Measurements from ENCODE around the gene TYMP.
"Not testable (repeated sequence)": the region's sequence is repeated elsewhere in the genome, so short reads cannot be mapped to it uniquely, and the experiment has no call there.

TYMP gene

GRCh38 chr22:50533856-50534711, 4.3 kb upstream of the TYMP start:
- H3K27ac ChIP-seq (ENCODE audit: low read depth, low read length); H3K9ac ChIP-seq (ENCODE audit: low read length): not testable (repeated sequence)
- peaks cover 21 to 79% of the 10 kb centered on the region in 2 donors for H3K27me3 ChIP-seq (ENCODE audit: control insufficient read depth in 1 of 2, insufficient read depth in 2 of 2, low read length in 2 of 2)

GRCh38 chr22:50532824-50533796, 3.3 kb upstream of the TYMP start:
- Histone ChIP-seq H3K9me3 (ENCODE audit: low read length) (no peaks in the 10 kb centered on the region), H3K27ac (ENCODE audit: low read depth, low read length) (no peak overlapping the region), H3K4me1 (ENCODE audit: insufficient read depth, low read length) (peaks cover 12% of the 10 kb centered on the region), H3K27me3 (ENCODE audit: control insufficient read depth in 1 of 2, insufficient read depth in 2 of 2, low read length in 2 of 2) (peaks cover 21 to 81% of the 10 kb centered on the region in 2 donors), H3K4me3 (ENCODE audit: low read depth in 1 of 2, low read length in 2 of 2) (no peak overlapping the region), H3K36me3 (ENCODE audit: insufficient read depth, low read length) (no peaks in the 10 kb centered on the region), H3K9ac (ENCODE audit: low read length) (no peak overlapping the region)

More at GRCh38 chr22:50533856-50534711, 4.3 kb upstream of the TYMP start:
- not testable (repeated sequence) for H3K36me3 ChIP-seq (ENCODE audit: insufficient read depth, low read length); H3K4me3 ChIP-seq (ENCODE audit: low read depth in 1 of 2, low read length in 2 of 2); H3K9me3 ChIP-seq (ENCODE audit: low read length)
- H3K4me1 ChIP-seq (ENCODE audit: insufficient read depth, low read length): peaks cover 12% of the 10 kb centered on the region

- Histone ChIP-seq H3K9me3 (ENCODE audit: low read length) (no peaks in the 10 kb centered on the region), H3K36me3 (ENCODE audit: insufficient read depth, low read length) (no peaks in the 10 kb centered on the region), H3K27me3 (ENCODE audit: control insufficient read depth in 1 of 2, insufficient read depth in 2 of 2, low read length in 2 of 2) (peaks cover 21 to 73% of the 10 kb centered on the region in 2 donors), H3K4me1 (ENCODE audit: insufficient read depth, low read length) (peaks cover 12% of the 10 kb centered on the region), H3K4me3 (ENCODE audit: low read depth in 1 of 2, low read length in 2 of 2) (peak overlapping the region; percentile 53 to 57), H3K9ac (ENCODE audit: low read length) (no peak overlapping the region), H3K27ac (ENCODE audit: low read depth, low read length) (peak overlapping the region; percentile 64)
Measured at GRCh38 chr22:50531962-50532674, 2.3 kb upstream of the TYMP start.

GRCh38 chr22:50531546-50531961, 1.7 kb upstream of the TYMP start:
- Histone ChIP-seq H3K9me3 (ENCODE audit: low read length) (no peaks in the 10 kb centered on the region), H3K4me3 (ENCODE audit: low read depth in 1 of 2, low read length in 2 of 2) (peak overlapping the region; percentile 53 to 57), H3K27me3 (ENCODE audit: control insufficient read depth in 1 of 2, insufficient read depth in 2 of 2, low read length in 2 of 2) (peaks cover 21 to 70% of the 10 kb centered on the region in 2 donors), H3K4me1 (ENCODE audit: insufficient read depth, low read length) (peaks cover 12% of the 10 kb centered on the region), H3K9ac (ENCODE audit: low read length) (no peak overlapping the region), H3K27ac (ENCODE audit: low read depth, low read length) (peak overlapping the region; percentile 64), H3K36me3 (ENCODE audit: insufficient read depth, low read length) (no peaks in the 10 kb centered on the region)

GRCh38 chr22:50530877-50531545, 1.2 kb upstream of the TYMP start:
- Histone ChIP-seq H3K27me3 (ENCODE audit: control insufficient read depth in 1 of 2, insufficient read depth in 2 of 2, low read length in 2 of 2) (peaks cover 21 to 64% of the 10 kb centered on the region in 2 donors), H3K9me3 (ENCODE audit: low read length) (no peaks in the 10 kb centered on the region), H3K36me3 (ENCODE audit: insufficient read depth, low read length) (no peaks in the 10 kb centered on the region), H3K9ac (ENCODE audit: low read length) (no peak overlapping the region), H3K27ac (ENCODE audit: low read depth, low read length) (peak overlapping the region; percentile 64), H3K4me1 (ENCODE audit: insufficient read depth, low read length) (peaks cover 12% of the 10 kb centered on the region), H3K4me3 (ENCODE audit: low read depth in 1 of 2, low read length in 2 of 2) (peak overlapping the region; percentile 53 to 57)

- Histone ChIP-seq H3K4me3 (ENCODE audit: low read depth in 1 of 2, low read length in 2 of 2) (peak overlapping the region; percentile 30 to 53), H3K36me3 (ENCODE audit: insufficient read depth, low read length) (no peaks in the 10 kb centered on the region), H3K9me3 (ENCODE audit: low read length) (no peaks in the 10 kb centered on the region), H3K4me1 (ENCODE audit: insufficient read depth, low read length) (peaks cover 12% of the 10 kb centered on the region), H3K27ac (ENCODE audit: low read depth, low read length) (peak overlapping the region; percentile 64), H3K9ac (ENCODE audit: low read length) (no peak overlapping the region), H3K27me3 (ENCODE audit: control insufficient read depth in 1 of 2, insufficient read depth in 2 of 2, low read length in 2 of 2) (peaks cover 21 to 61% of the 10 kb centered on the region in 2 donors)
Measured at GRCh38 chr22:50530580-50530876, 716 bp upstream of the TYMP start.

- Histone ChIP-seq H3K27ac (ENCODE audit: low read depth, low read length) (no peak overlapping the region), H3K4me1 (ENCODE audit: insufficient read depth, low read length) (peaks cover 17% of the 10 kb centered on the region), H3K27me3 (ENCODE audit: control insufficient read depth in 1 of 2, insufficient read depth in 2 of 2, low read length in 2 of 2) (peaks cover 20 to 55% of the 10 kb centered on the region in 2 donors), H3K4me3 (ENCODE audit: low read depth in 1 of 2, low read length in 2 of 2) (peak overlapping the region in 1 of 2 donors; percentile 30), H3K36me3 (ENCODE audit: insufficient read depth, low read length) (no peaks in the 10 kb centered on the region), H3K9me3 (ENCODE audit: low read length) (no peaks in the 10 kb centered on the region), H3K9ac (ENCODE audit: low read length) (no peak overlapping the region)
Measured at GRCh38 chr22:50529416-50529896, 356 bp downstream of the TYMP start.

GRCh38 chr22:50528682-50529415, 963 bp downstream of the TYMP start:
- no peak overlapping the region for H3K9ac ChIP-seq (ENCODE audit: low read length)

GRCh38 chr22:50527921-50528681, 1.7 kb downstream of the TYMP start:
- Histone ChIP-seq H3K4me3 (ENCODE audit: low read depth in 1 of 2, low read length in 2 of 2) (no peak overlapping the region), H3K27ac (ENCODE audit: low read depth, low read length) (no peak overlapping the region)

More at GRCh38 chr22:50528682-50529415, 963 bp downstream of the TYMP start:
- Histone ChIP-seq H3K27ac (ENCODE audit: low read depth, low read length) (no peak overlapping the region), H3K9me3 (ENCODE audit: low read length) (no peaks in the 10 kb centered on the region), H3K4me1 (ENCODE audit: insufficient read depth, low read length) (peaks cover 23% of the 10 kb centered on the region), H3K4me3 (ENCODE audit: low read depth in 1 of 2, low read length in 2 of 2) (no peak overlapping the region), H3K27me3 (ENCODE audit: control insufficient read depth in 1 of 2, insufficient read depth in 2 of 2, low read length in 2 of 2) (peaks cover 16 to 50% of the 10 kb centered on the region in 2 donors), H3K36me3 (ENCODE audit: insufficient read depth, low read length) (peaks cover 2% of the 10 kb centered on the region)

More at GRCh38 chr22:50527921-50528681, 1.7 kb downstream of the TYMP start:
- H3K36me3 ChIP-seq (ENCODE audit: insufficient read depth, low read length): peaks cover 9% of the 10 kb centered on the region
- H3K4me1 ChIP-seq (ENCODE audit: insufficient read depth, low read length): peaks cover 25% of the 10 kb centered on the region
- no peak overlapping the region for H3K9ac ChIP-seq (ENCODE audit: low read length)
- peaks cover 14 to 42% of the 10 kb centered on the region in 2 donors for H3K27me3 ChIP-seq (ENCODE audit: control insufficient read depth in 1 of 2, insufficient read depth in 2 of 2, low read length in 2 of 2)
- H3K9me3 ChIP-seq (ENCODE audit: low read length): no peaks in the 10 kb centered on the region
